KOPT-K1 (cell line): ENCODE results near the gene UBALD2.

Experiments
- H3K27ac ChIP-seq: fragments of 200-600 bp; sonication (generic); 2 replicates; pipeline ENCODE4 v1.5.1; 2016; ENCODE audit warnings: antibody characterized with exemption, mild to moderate bottlenecking, low read depth, low read length; ENCODE audit not compliant: poor library complexity, severe bottlenecking
- H3K36me3 ChIP-seq: fragments of 200-600 bp; sonication (generic); 2 replicates; pipeline ENCODE4 v1.5.1; 2017; ENCODE audit warnings: antibody characterized with exemption, mild to moderate bottlenecking, low read length, moderate library complexity; ENCODE audit not compliant: insufficient read depth
- H3K9me3 ChIP-seq: fragments of 200-600 bp; sonication (generic); 2 replicates; pipeline ENCODE4 v1.5.1; 2017; ENCODE audit warnings: antibody characterized with exemption, low read length, mild to moderate bottlenecking; ENCODE audit not compliant: insufficient read depth, poor library complexity, severe bottlenecking

The UBALD2 gene

GRCh38 chr17:76307299-76307965 is 42.3 kb downstream of the UBALD2 start:
- no peak overlapping the region for H3K27ac ChIP-seq
- no peaks in the 10 kb centered on the region for H3K9me3 ChIP-seq
- H3K36me3 ChIP-seq: peaks cover 53% of the 10 kb centered on the region

DNA sequence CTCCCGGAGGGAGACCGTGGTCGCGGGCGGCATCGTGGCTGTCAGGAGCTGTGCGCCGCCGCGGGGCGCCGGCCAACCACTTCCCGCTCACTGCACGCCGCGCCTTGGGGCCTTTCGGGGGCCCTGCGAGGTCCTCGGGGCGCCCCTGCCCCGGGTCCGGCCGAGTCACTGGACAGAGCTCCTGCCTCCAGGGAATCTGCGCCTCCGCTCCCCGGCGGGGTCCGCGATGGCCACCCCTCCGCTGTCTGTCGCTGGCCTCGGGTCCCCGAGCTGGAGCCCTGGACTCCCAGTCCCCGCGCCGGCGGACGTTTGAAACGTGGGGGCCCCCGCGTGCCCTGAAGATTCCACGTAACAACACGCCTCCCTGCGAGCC is 42.8 kb downstream of the UBALD2 start, which contains the start of gene QRICH2:
Gene QRICH2 (minus strand): TSS at position 311 of the 373 bp plus-strand sequence. CDS start 278 bp downstream, at position 33.
- H3K9me3 ChIP-seq: no peaks in the 10 kb centered on the region
- no peak within 1 kb of the TSS for H3K27ac ChIP-seq
- H3K36me3 ChIP-seq: peaks cover 58% of the 10 kb centered on the region

DNA sequence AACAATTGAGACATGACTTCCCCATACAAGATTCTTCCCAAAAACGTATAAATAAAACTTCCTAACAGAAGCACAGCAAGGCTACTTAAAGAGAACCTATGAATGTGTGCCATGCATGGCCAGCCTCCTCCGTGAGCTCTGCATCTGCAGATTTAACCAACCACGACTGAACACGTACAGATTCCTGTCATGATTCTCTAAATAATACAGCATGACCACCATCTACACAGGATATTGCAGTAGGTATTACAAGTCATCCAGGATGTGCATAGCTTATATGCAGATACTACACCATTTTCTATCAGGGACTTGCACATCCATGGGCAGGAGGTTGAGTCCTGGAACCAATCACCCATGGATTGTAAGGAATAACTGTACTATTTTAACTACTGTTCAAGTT is 44.3 kb downstream of the UBALD2 start:
- no peaks in the 10 kb centered on the region for H3K9me3 ChIP-seq
- peaks cover 69% of the 10 kb centered on the region for H3K36me3 ChIP-seq
- H3K27ac ChIP-seq: no peak overlapping the region

GRCh38 chr17:76312735-76313134 is 47.6 kb downstream of the UBALD2 start:
- Histone ChIP-seq H3K27ac (no peak overlapping the region), H3K9me3 (no peaks in the 10 kb centered on the region), H3K36me3 (peaks cover 79% of the 10 kb centered on the region)

- Histone ChIP-seq H3K27ac (no peak overlapping the region), H3K36me3 (peaks cover 67% of the 10 kb centered on the region), H3K9me3 (no peaks in the 10 kb centered on the region)
Observed at GRCh38 chr17:76314392-76315227, 49.5 kb downstream of the UBALD2 start.

DNA sequence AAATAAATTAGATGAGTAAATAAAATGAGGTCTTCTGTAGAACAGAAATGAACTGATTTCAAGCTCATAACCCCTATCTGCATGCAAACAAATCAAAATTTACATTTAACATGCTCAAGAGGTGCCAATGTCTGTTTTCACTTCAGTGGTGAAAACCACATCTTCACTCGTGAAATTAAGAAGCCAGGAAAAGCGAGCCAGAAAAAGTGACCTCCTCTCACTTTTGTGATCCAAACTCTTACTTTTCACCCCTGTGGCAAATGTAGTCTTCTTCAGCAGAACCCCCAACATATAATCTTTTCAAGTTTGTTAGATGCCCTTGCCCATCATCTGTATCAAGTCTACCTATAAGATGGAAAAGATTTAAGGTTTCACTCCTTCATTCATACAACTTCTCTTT is 52.4 kb downstream of the UBALD2 start:
- Histone ChIP-seq H3K27ac (no peak overlapping the region), H3K9me3 (no peaks in the 10 kb centered on the region), H3K36me3 (peaks cover 58% of the 10 kb centered on the region)

- H3K9me3 ChIP-seq: no peaks in the 10 kb centered on the region
- peaks cover 56% of the 10 kb centered on the region for H3K36me3 ChIP-seq
- H3K27ac ChIP-seq: no peak overlapping the region
Observed at GRCh38 chr17:76318586-76318985, 53.4 kb downstream of the UBALD2 start.
